ENCODE measurements around the gene FARS2. TPM values are rescaled to one million over a fixed set of nuclear protein-coding genes. Genes with fewer than 3 reads are reported as not detected.
"Not testable (repeated sequence)": the region's sequence is repeated elsewhere in the genome, so short reads cannot be mapped to it uniquely, and the experiment has no call there.

FARS2 gene
- total RNA-seq, 1 donor from 2014 or later, result 16.5 TPM

DNA sequence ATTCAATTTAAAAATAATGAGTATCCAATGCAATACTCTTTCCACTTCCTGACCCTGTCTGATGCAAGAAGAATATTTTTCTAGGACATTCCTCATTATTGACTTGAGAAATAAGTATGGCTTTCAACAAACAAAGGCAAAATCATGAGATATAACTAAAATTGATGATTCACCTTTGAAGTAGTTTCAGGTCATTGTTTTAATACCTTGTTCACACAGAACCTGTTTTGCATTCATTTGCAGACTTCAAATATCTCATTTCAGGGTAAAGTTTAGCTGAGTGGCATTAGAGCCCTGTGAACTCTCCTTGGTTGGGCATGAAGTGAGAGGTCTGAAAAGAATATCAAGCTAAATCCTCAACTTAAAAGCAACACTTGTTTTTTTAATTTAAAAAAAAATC lies 436.2 kb downstream of the FARS2 start:
- H3K4me3 ChIP-seq, result no peak overlapping the region
- H3K36me3 ChIP-seq, result no peaks in the 10 kb centered on the region
- no peaks in the 10 kb centered on the region for H3K27me3 ChIP-seq
- H3K4me1 ChIP-seq, result peaks cover 10% of the 10 kb centered on the region
- TF ChIP-seq POLR2AphosphoS5 (IDR thresholded peaks at IDR 0.05; ENCODE audit: insufficient read depth in 1 of 2, low read depth in 1 of 2) (no peak), POLR2A (IDR thresholded peaks at IDR 0.05) (no peak)
- TF ChIP-seq, protein P1, sequence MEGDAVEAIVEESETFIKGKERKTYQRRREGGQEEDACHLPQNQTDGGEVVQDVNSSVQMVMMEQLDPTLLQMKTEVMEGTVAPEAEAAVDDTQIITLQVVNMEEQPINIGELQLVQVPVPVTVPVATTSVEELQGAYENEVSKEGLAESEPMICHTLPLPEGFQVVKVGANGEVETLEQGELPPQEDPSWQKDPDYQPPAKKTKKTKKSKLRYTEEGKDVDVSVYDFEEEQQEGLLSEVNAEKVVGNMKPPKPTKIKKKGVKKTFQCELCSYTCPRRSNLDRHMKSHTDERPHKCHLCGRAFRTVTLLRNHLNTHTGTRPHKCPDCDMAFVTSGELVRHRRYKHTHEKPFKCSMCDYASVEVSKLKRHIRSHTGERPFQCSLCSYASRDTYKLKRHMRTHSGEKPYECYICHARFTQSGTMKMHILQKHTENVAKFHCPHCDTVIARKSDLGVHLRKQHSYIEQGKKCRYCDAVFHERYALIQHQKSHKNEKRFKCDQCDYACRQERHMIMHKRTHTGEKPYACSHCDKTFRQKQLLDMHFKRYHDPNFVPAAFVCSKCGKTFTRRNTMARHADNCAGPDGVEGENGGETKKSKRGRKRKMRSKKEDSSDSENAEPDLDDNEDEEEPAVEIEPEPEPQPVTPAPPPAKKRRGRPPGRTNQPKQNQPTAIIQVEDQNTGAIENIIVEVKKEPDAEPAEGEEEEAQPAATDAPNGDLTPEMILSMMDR (IDR thresholded peaks at IDR 0.05), result no peak
- H3K27ac ChIP-seq, result no peak overlapping the region
- no peaks in the 10 kb centered on the region for H3K9me3 ChIP-seq
- intact Hi-C loops (cut with DNase I), result no loop called here
- no peak for DNase-seq (ENCODE audit: extremely low spot score in 2 of 2)

DNA sequence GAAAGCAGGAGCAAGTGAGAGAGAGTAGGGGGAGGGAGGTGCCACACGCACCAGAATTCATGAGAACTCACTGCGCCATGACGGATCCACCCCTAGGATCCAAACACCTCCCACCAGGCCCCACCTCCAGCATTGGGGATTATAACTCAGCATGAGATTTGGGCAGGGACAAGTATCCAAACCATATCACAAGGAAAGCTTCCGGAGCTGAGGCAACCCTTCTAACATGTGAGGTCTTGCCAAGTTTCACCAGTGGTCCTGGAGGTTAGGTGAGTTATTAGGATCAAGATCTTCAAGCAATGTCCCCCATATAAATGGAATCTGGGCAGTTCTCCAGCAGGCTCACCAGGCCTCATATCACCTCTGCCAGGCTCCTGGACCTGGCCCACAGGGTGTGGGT lies 437.0 kb downstream of the FARS2 start:
- no peaks in the 10 kb centered on the region for H3K9me3 ChIP-seq
- no peaks in the 10 kb centered on the region for H3K27me3 ChIP-seq
- H3K4me3 ChIP-seq, result no peak overlapping the region
- TF ChIP-seq POLR2AphosphoS5 (IDR thresholded peaks at IDR 0.05; ENCODE audit: insufficient read depth in 1 of 2, low read depth in 1 of 2) (no peak), POLR2A (IDR thresholded peaks at IDR 0.05) (no peak)
- TF ChIP-seq, protein P1 (IDR thresholded peaks at IDR 0.05), result no peak
- no peak for DNase-seq (ENCODE audit: extremely low spot score in 2 of 2)
- no peak overlapping the region for H3K27ac ChIP-seq
- H3K36me3 ChIP-seq, result no peaks in the 10 kb centered on the region
- peaks cover 10% of the 10 kb centered on the region for H3K4me1 ChIP-seq
- intact Hi-C loops (cut with DNase I), result no loop called here

DNA sequence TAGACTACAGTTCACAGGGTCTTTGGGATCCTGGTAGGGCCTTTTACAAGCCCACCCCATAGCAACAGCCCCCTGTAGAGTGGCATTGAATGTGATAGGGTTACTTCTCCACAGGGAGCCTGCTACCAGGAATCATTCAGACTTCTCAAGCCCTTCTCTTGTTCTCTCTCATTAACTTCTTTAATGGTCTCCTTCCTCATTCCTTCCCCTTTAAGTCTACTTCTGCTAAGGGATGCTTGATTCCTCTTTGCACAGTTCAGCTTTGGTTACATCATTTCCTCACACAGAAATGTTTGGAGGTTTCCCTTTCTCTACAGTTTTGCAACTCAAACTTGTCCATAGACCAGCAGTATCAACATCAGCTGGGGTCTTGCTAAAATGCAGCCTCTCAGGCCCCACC lies 437.8 kb downstream of the FARS2 start:
- DNase-seq (ENCODE audit: extremely low spot score in 2 of 2); H3K36me3 ChIP-seq; intact Hi-C loops (cut with DNase I); H3K4me1 ChIP-seq; H3K4me3 ChIP-seq; H3K9me3 ChIP-seq; H3K27ac ChIP-seq; H3K27me3 ChIP-seq: not testable (repeated sequence)

DNA sequence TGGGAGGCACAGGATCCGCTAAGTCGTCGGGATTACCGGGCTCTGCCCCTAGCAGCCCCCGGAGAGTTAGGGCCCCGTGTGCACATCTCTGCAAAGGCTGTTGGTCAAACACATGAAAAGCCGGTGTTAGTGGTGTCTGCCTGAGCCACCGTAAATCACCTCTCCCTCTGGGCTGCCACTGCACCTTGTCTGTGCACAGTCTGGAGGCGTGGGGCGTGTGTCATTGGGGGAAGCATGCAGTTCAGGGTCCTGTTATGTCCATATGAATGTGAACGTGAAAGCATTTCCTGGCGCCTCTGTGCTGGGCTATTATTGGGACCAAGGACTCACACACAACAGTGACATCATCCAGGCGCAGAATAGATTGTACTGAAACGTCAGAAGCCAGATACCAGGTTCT lies 439.9 kb downstream of the FARS2 start:
- H3K27me3 ChIP-seq, result no peaks in the 10 kb centered on the region

DNA sequence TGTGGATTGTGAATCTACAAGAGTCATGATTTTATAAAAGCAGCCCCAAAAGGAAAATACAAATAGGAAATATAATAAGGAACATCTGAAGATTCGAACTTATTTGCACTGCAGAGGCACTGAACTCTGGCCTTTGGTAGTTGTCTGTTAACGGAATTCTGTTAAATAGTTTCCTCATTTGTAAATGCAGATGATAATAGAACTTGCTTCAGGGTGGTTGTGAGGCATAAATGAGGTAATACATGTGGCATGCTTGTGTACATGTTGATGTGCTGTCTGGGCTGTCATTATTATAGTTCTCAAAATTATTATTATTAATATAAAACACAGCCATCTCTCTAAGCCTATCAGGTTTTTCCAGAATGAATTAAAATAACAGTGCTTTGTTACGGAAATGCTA lies 443.4 kb downstream of the FARS2 start:
- no peak for DNase-seq (ENCODE audit: extremely low spot score in 2 of 2)
- TF ChIP-seq, protein P1 (IDR thresholded peaks at IDR 0.05), result no peak
- no peak for TF ChIP-seq POLR2AphosphoS5 (IDR thresholded peaks at IDR 0.05; ENCODE audit: insufficient read depth in 1 of 2, low read depth in 1 of 2)
- TF ChIP-seq POLR2A (IDR thresholded peaks at IDR 0.05), result no peak
- Histone ChIP-seq H3K9me3 (no peaks in the 10 kb centered on the region), H3K36me3 (no peaks in the 10 kb centered on the region), H3K27me3 (no peaks in the 10 kb centered on the region), H3K4me1 (no peaks in the 10 kb centered on the region), H3K27ac (no peak overlapping the region), H3K4me3 (no peak overlapping the region)
- intact Hi-C loops (cut with DNase I), result no loop called here

More for the DNA sequence above, 439.9 kb downstream of the FARS2 start:
- Histone ChIP-seq H3K27ac (no peak overlapping the region), H3K36me3 (no peaks in the 10 kb centered on the region), H3K4me3 (no peak overlapping the region), H3K9me3 (no peaks in the 10 kb centered on the region), H3K4me1 (no peaks in the 10 kb centered on the region)
- no peak for DNase-seq (ENCODE audit: extremely low spot score in 2 of 2)
- intact Hi-C loops (cut with DNase I), result no loop called here
- TF ChIP-seq POLR2A (IDR thresholded peaks at IDR 0.05), result no peak
- TF ChIP-seq, protein P1 (IDR thresholded peaks at IDR 0.05), result no peak
- TF ChIP-seq POLR2AphosphoS5 (IDR thresholded peaks at IDR 0.05; ENCODE audit: insufficient read depth in 1 of 2, low read depth in 1 of 2), result no peak

DNA sequence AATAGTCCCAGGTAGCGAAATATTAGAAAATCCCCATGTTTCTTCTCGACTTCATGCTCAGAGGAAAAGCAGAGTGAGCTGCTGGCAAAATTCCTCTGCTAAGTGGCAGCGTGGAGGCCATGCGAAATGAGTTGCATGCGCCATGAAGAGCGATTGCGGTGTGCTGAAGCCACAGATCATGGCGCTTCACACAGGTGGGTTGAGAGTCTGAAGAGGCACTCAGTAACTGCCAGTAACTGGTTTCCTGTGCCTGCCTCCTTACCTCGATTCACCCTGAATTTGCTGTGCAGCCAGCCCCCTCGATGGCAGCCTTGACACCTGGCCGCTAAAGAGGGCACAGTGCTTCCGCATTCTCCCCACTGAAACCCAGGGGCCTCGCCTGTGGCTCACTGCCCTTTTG lies 443.9 kb downstream of the FARS2 start:
- H3K4me3 ChIP-seq, result no peak overlapping the region
- no peaks in the 10 kb centered on the region for H3K36me3 ChIP-seq
- H3K27me3 ChIP-seq, result no peaks in the 10 kb centered on the region
- no peak overlapping the region for H3K27ac ChIP-seq
- no peak for DNase-seq (ENCODE audit: extremely low spot score in 2 of 2)
- TF ChIP-seq POLR2A (IDR thresholded peaks at IDR 0.05) (no peak), POLR2AphosphoS5 (IDR thresholded peaks at IDR 0.05; ENCODE audit: insufficient read depth in 1 of 2, low read depth in 1 of 2) (no peak)
- TF ChIP-seq, protein P1 (IDR thresholded peaks at IDR 0.05), result no peak
- no peaks in the 10 kb centered on the region for H3K4me1 ChIP-seq
- intact Hi-C loops (cut with DNase I), result no loop called here
- no peaks in the 10 kb centered on the region for H3K9me3 ChIP-seq

Data from vagina (tissue), 2 donors.